Measurements from ENCODE around the gene NAPB.
A peak's percentile ranks its signal among the peaks of the same experiment; 100 is the strongest.

NAPB gene

GRCh38 chr20:23401051-23401450 lies 20.2 kb downstream of the NAPB start:
- ChIA-PET POLR2A (no interaction called here), CTCF (interaction anchor here (3.0 to 8.1 kb wide), 2 partner anchors 10 to 17 kb away, joined by 17 to 73 read pairs; partner anchors contain the start of gene NAPB)
- no peak for DNase-seq (ENCODE audit: extremely low spot score)
- no peak for TF ChIP-seq CTCF (IDR thresholded peaks at IDR 0.05; ENCODE audit: control extremely low read depth, extremely low read depth, low read depth, missing control alignments)

DNA sequence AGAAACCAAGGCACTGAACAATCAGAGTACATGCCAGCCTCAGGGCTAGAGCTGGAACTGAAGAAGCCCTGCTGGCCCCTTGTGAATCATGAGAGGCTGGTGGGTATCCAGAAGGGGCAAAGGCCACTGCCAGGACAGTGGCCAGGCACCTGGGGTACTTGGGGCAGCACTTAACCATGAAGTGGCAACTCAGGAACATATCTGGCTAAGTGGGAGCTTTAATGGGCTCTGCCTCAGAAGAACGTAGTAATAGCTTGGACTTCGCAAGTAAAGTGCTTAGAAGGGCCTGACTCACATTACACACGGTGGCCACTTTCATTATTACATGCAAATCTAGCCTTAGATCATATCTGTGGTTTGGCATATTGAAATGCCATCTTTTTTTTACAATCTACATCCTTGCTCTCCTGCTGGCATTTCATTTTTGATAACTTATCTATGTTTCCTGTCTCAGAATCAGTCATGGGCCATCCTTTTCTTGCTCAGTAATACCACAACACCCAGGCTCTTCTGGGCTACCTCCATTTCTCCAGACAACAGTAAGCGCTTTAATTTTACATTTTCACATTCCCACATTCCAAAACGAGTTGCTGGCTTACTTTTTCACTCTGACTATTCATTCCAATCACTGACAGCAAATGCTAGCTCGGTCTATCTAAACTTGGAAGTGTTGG lies 21.6 kb downstream of the NAPB start:
- ChIA-PET POLR2A (no interaction called here), CTCF (interaction anchor here (0.6 to 3.0 kb wide), 4 partner anchors 8 to 50 kb away, joined by 3 to 17 read pairs (median 3); no protein-coding TSS in a partner anchor)
- DNase-seq (ENCODE audit: extremely low spot score), result peak; percentile 32
- TF ChIP-seq CTCF (IDR thresholded peaks at IDR 0.05; ENCODE audit: control extremely low read depth, extremely low read depth, low read depth, missing control alignments), result no peak

GRCh38 chr20:23397961-23398360 lies 23.3 kb downstream of the NAPB start:
- ChIA-PET POLR2A (no interaction called here), CTCF (interaction anchor here (1.0 to 1.2 kb wide), 2 partner anchors 24 to 25 kb away, joined by 3 read pairs; partner anchors contain the start of gene NAPB)
- no peak for DNase-seq (ENCODE audit: extremely low spot score)
- no peak for TF ChIP-seq CTCF (IDR thresholded peaks at IDR 0.05; ENCODE audit: control extremely low read depth, extremely low read depth, low read depth, missing control alignments)

DNA sequence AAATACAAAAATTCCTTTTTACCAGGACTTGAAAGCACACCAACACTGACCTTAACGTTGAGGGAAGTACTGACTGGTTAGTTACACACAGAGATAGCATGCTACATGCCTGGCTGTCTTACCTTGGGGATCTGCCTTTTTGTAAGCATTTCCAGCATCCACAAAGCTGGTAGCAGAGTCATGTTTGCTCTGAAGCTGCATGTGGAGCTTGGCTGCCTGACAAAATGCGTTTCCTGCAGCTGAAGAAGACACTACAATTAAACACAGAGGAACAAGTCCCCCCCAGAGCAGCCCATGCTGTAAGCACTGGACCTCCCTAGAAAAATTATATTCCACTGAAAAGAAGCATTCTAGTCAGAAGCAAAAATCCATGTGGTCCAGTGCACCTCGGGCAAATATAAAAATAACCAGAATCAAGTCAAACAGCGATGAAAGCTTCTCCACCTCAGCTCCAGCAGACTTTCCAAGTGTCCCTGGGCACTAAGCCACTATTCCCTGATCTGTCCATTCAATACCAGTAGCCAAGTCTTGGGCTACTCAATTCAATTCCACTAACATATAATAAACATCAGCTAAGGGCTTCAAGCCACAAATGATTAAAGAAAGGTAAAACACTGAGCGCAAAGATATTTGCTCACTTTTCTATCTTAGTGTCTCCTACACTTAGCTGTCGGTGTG lies 24.2 kb downstream of the NAPB start:
- ChIA-PET POLR2A (no interaction called here), CTCF (interaction anchor here (1.2 kb wide), 1 partner anchor 24 kb away, joined by 3 read pairs; the partner anchor contains the start of gene NAPB)
- no peak for DNase-seq (ENCODE audit: extremely low spot score)
- TF ChIP-seq CTCF (IDR thresholded peaks at IDR 0.05; ENCODE audit: control extremely low read depth, extremely low read depth, low read depth, missing control alignments), result no peak

DNA sequence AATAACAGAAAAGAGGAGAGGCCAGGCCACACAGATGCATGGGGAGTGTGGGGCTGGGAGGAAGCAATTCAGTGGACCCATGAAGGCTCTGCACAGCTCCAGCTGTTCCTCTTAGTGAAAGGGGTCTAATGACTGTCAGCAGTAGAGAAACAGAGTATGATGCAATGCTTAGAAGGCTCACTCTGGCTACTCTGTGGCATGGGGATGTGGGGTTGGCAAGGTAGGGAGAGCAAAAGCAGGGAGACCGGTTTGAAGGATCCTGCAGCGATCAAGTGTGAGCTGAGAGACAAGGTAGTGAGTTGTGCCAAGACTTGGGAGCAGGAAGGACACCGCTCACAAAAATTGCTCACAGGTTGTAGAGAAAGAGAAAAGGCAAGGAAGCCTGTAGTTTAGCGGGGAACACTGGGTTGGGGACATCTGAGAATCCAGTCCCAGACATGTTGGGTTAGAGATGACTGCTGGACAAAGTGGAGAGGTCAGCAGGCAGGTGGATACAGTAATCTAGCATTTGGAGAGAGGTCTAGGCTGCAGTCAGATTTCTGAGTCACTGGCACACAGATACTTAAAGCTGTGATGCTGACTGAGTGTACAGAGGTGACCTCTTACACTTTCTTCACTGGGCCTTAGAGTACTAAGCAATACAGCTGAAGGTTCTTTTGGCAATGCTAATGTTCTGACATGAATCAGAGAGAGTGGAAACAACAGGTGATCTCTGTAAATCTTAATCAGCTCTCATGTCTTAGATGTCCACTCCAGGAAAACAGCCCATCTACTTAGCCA lies 27.1 kb downstream of the NAPB start:
- ChIA-PET POLR2A (interaction anchor here (0.5 kb wide), 1 partner anchor 913 kb away, joined by 3 read pairs; no protein-coding TSS in a partner anchor), CTCF (interaction anchor here (1.0 to 1.4 kb wide), 2 partner anchors 17 to 27 kb away, joined by 3 to 4 read pairs; partner anchors contain the start of gene NAPB)
- TF ChIP-seq CTCF (IDR thresholded peaks at IDR 0.05; ENCODE audit: control extremely low read depth, extremely low read depth, low read depth, missing control alignments), result no peak
- DNase-seq (ENCODE audit: extremely low spot score), result no peak

GRCh38 chr20:23391707-23392310 lies 29.5 kb downstream of the NAPB start:
- CTCF ChIA-PET, result interaction anchor here (0.8 to 2.6 kb wide), 11 partner anchors 9 to 55 kb away, joined by 3 to 17 read pairs (median 4); no protein-coding TSS in a partner anchor
- no peak for DNase-seq (ENCODE audit: extremely low spot score)
- TF ChIP-seq CTCF (IDR thresholded peaks at IDR 0.05; ENCODE audit: control extremely low read depth, extremely low read depth, low read depth, missing control alignments), result no peak
- POLR2A ChIA-PET, result interaction anchor here (1.0 kb wide), 1 partner anchor 14 kb away, joined by 3 read pairs; no protein-coding TSS in a partner anchor

All from GM10248 (cell line).